Measurements from ENCODE around the gene SMOC1. TPM values are rescaled to one million over a fixed set of nuclear protein-coding genes. Genes with fewer than 3 reads are reported as not detected.

Gene SMOC1
- total and polyA plus RNA-seq, 9 of the 15 experiments (the other 6 are each of a cell fraction or from before 2014, with no cell fraction given), result 0.04 TPM; not detected in 8

GRCh38 chr14:69880044-69880487 lies 850 bp downstream of the SMOC1 start:
- Histone ChIP-seq H2AFZ (ENCODE audit: low read depth, low read length) (no peak overlapping the region), H3K27ac (ENCODE audit: extremely low read depth, low read depth, low read length) (no peak overlapping the region), H3K27me3 (ENCODE audit: control insufficient read depth in 2 of 2, insufficient read depth in 2 of 2, low read length in 2 of 2) (peaks cover 0 to 26% of the 10 kb centered on the region in 2 experiments; a peak in 2 of 5 replicates), H3K4me1 (replicated peaks in 1 of 2; ENCODE audit: control insufficient read depth in 2 of 2, insufficient read depth in 2 of 2, low read length in 2 of 2) (peaks cover 0 to 5% of the 10 kb centered on the region in 2 experiments; a peak in 1 of 5 replicates), H3K9ac (ENCODE audit: insufficient read depth in 1 of 2, low read depth in 2 of 2, low read length in 2 of 2) (no peak overlapping the region), H3K9me1 (ENCODE audit: control insufficient read depth, insufficient read depth, low read length) (no peaks in the 10 kb centered on the region), H4K20me1 (replicated peaks; ENCODE audit: control insufficient read depth, insufficient read depth, low read length) (no peaks in the 10 kb centered on the region), H3K79me2 (ENCODE audit: control insufficient read depth, insufficient read depth, low read length) (no peaks in the 10 kb centered on the region), H3K4me2 (ENCODE audit: insufficient read depth, low read length) (no peak overlapping the region), H3K36me3 (ENCODE audit: control insufficient read depth, insufficient read depth, low read length) (no peaks in the 10 kb centered on the region), H3K4me3 (no peak overlapping the region), H3K9me3 (replicated peaks; ENCODE audit: control insufficient read depth, insufficient read depth, low read depth, low read length) (no peaks in the 10 kb centered on the region)
- ATAC-seq (no peak), DNase-seq (ENCODE audit: extremely low read depth in 1 of 4, low spot score in 3 of 4) (no peak), FAIRE-seq (no peak)
- intact Hi-C loops (cut with micrococcal nuclease) (no loop called here), in situ Hi-C loops (cut with MboI) (no loop called here)
- BruUV-seq (replicated peaks), result no TSS peak
- POLR2A ChIA-PET, result no interaction called here
- CTCF ChIA-PET (ENCODE audit: low intra/inter-chr PET ratio), result no interaction called here
- WGBS (ENCODE audit: insufficient coverage, low coverage, missing lambda C conversion rate), result 4% methylated on average over 13 of the region's 21 CpGs
- TF ChIP-seq PTTG1 (tag; IDR thresholded peaks at IDR 0.05; ENCODE audit: low read depth), result no peak
- no peak for TF ChIP-seq CEBPG (CRISPR knock-in tag; IDR thresholded peaks at IDR 0.05)
- peak in 1 of 2 experiments; percentile 21; a peak in 1 of 4 replicates for TF ChIP-seq CEBPG (tag; conservative IDR thresholded peaks at IDR 0.05 in 1 of 2, IDR thresholded peaks at IDR 0.05 in 1 of 2)

GRCh38 chr14:69880893-69881292 lies 1.7 kb downstream of the SMOC1 start:
- H3K9ac ChIP-seq (ENCODE audit: insufficient read depth in 1 of 2, low read depth in 2 of 2, low read length in 2 of 2), result no peak overlapping the region
- TF ChIP-seq SP2 (IDR thresholded peaks at IDR 0.05; ENCODE audit: extremely low read depth, low read depth, low read length, poor library complexity, severe bottlenecking) (no peak), FOXK2 (conservative IDR thresholded peaks at IDR 0.05 in 1 of 2, IDR thresholded peaks at IDR 0.05 in 1 of 2; ENCODE audit: low read depth in 2 of 2) (no peak)
- H3K9me1 ChIP-seq (ENCODE audit: control insufficient read depth, insufficient read depth, low read length), result no peaks in the 10 kb centered on the region
- no peak for DNase-seq (ENCODE audit: extremely low read depth in 1 of 4, low spot score in 3 of 4)
- no peak overlapping the region for H3K4me3 ChIP-seq
- H4K20me1 ChIP-seq (replicated peaks; ENCODE audit: control insufficient read depth, insufficient read depth, low read length), result no peaks in the 10 kb centered on the region
- in situ Hi-C loops (cut with MboI) (no loop called here), intact Hi-C loops (cut with micrococcal nuclease) (no loop called here)
- H3K4me1 ChIP-seq (replicated peaks in 1 of 2; ENCODE audit: control insufficient read depth in 2 of 2, insufficient read depth in 2 of 2, low read length in 2 of 2), result peaks cover 0 to 5% of the 10 kb centered on the region in 2 experiments; a peak in 1 of 5 replicates
- no peak overlapping the region for H2AFZ ChIP-seq (ENCODE audit: low read depth, low read length)
- POLR2A ChIA-PET, result interaction anchor here (1.0 kb wide), 1 partner anchor 9 kb away, joined by 4 read pairs; no protein-coding TSS in a partner anchor
- H3K27ac ChIP-seq (ENCODE audit: extremely low read depth, low read depth, low read length), result no peak overlapping the region
- ATAC-seq, result no peak
- no peaks in the 10 kb centered on the region for H3K36me3 ChIP-seq (ENCODE audit: control insufficient read depth, insufficient read depth, low read length)
- H3K27me3 ChIP-seq (ENCODE audit: control insufficient read depth in 2 of 2, insufficient read depth in 2 of 2, low read length in 2 of 2), result peaks cover 0 to 26% of the 10 kb centered on the region in 2 experiments; a peak in 2 of 5 replicates
- CTCF ChIA-PET (ENCODE audit: low intra/inter-chr PET ratio), result no interaction called here
- H3K79me2 ChIP-seq (ENCODE audit: control insufficient read depth, insufficient read depth, low read length), result no peaks in the 10 kb centered on the region
- FAIRE-seq, result no peak
- no TSS peak for BruUV-seq (replicated peaks)
- H3K9me3 ChIP-seq (replicated peaks; ENCODE audit: control insufficient read depth, insufficient read depth, low read depth, low read length), result no peaks in the 10 kb centered on the region
- no peak overlapping the region for H3K4me2 ChIP-seq (ENCODE audit: insufficient read depth, low read length)
- WGBS (ENCODE audit: insufficient coverage, low coverage, missing lambda C conversion rate), result 0% methylated on average over 5 of the region's 5 CpGs
